Uterus (tissue), 4 donors: ENCODE results near the gene OR13A1. TPM values are rescaled to one million over a fixed set of nuclear protein-coding genes. Genes with fewer than 3 reads are reported as not detected.
"Not testable (repeated sequence)": the region's sequence is repeated elsewhere in the genome, so short reads cannot be mapped to it uniquely, and the experiment has no call there.

Source experiments
- DNase-seq, 2 donors: peaks; one replicate each; pipeline ENCODE4 v3.0.0-alpha.2; 2019 to 2020
- H3K27ac ChIP-seq, 2 donors: fragments of 200-600 bp; sonication (generic); 1 replicate in 1 of 2; 2 replicates in 1 of 2; pipeline ENCODE4 v1.5.1; 2016 to 2018
- H3K27me3 ChIP-seq, 2 donors: fragments of 200-600 bp; sonication (generic); one replicate each; pipeline ENCODE4 v1.5.1; 2018 to 2019; ENCODE audit warnings: control low read depth in 1 of 2
- H3K36me3 ChIP-seq, 2 donors: fragments of 200-600 bp; sonication (generic); one replicate each; pipeline ENCODE4 v1.5.1; 2019; ENCODE audit warnings: control low read depth in 1 of 2
- H3K4me1 ChIP-seq, 2 donors: fragments of 200-600 bp; sonication (generic); one replicate each; pipeline ENCODE4 v1.5.1; 2018 to 2019; ENCODE audit warnings: control low read depth in 1 of 2
- H3K4me3 ChIP-seq, 2 donors: fragments of 200-600 bp; sonication (generic); 1 replicate in 1 of 2; 2 replicates in 1 of 2; pipeline ENCODE4 v1.5.1; 2018 to 2019; ENCODE audit warnings: mild to moderate bottlenecking in 1 of 2
- H3K9me3 ChIP-seq, 2 donors: fragments of 200-600 bp; sonication (generic); one replicate each; pipeline ENCODE4 v1.5.1; 2019; ENCODE audit warnings: control low read depth in 1 of 2
- CTCF ChIP-seq, 4 experiments: fragments of 200-600 bp in 2 of 4; fragments of 450-650 bp in 2 of 4; sonication (generic) in 2 of 4; IDR thresholded peaks; one replicate each; pipeline ENCODE4 v1.5.1; 2016 to 2019; ENCODE audit warnings: antibody characterized with exemption in 4 of 4, mild to moderate bottlenecking in 2 of 4, moderate library complexity in 1 of 4
- POLR2A ChIP-seq, 2 donors: fragments of 450-650 bp; IDR thresholded peaks; one replicate each; pipeline ENCODE4 v1.6.1; 2016; ENCODE audit warnings: antibody characterized with exemption in 2 of 2, mild to moderate bottlenecking in 1 of 2, moderate library complexity in 1 of 2
- intact Hi-C: fragments of 100-400 bp; cut with DNase I; formaldehyde crosslinking; loops from one replicate; pipeline ENCODE4 v1.15.1; 2023; ENCODE audit warnings: low total_unique reads
- total RNA-seq, 4 donors: library from RNA; depleted of rRNA in 3 of 4; stranded (reverse); fragments of >200 nt in 3 of 4; gene quantifications; one replicate each; pipeline versions ENCODE4 v1.1.0 to v1.2.4, GENCODE V29; 2014 to 2023
- donor health status: DM: yes; HTN: yes; CAD: no.

The OR13A1 gene
- total RNA-seq, result 1 to 10 TPM in 1 of 4 donors, not detected in 3; 1.2 TPM

GRCh38 chr10:45315508-45315907 is at the start of gene OR13A1:
OR13A1 (minus strand) TSS chr10:45315608; CDS start chr10:45304422, 11,186 bp downstream.
- Histone ChIP-seq H3K27me3 (no peaks in the 10 kb centered on the region), H3K4me3 (no peak within 1 kb of the TSS), H3K36me3 (no peaks in the 10 kb centered on the region), H3K9me3 (no peaks in the 10 kb centered on the region), H3K27ac (no peak within 1 kb of the TSS), H3K4me1 (no peaks in the 10 kb centered on the region)
- intact Hi-C loops, result no loop called here
- TF ChIP-seq CTCF (IDR thresholded peaks at IDR 0.05), result no peak
- no peak for TF ChIP-seq POLR2A (IDR thresholded peaks at IDR 0.05)
- no peak for DNase-seq

GRCh38 chr10:45361983-45362799 is 46.8 kb upstream of the OR13A1 start:
- H3K4me3 ChIP-seq, intact Hi-C loops, H3K4me1 ChIP-seq, H3K9me3 ChIP-seq, H3K27ac ChIP-seq, H3K27me3 ChIP-seq, DNase-seq, H3K36me3 ChIP-seq: not testable (repeated sequence)

- H3K36me3 ChIP-seq, H3K27me3 ChIP-seq, H3K4me1 ChIP-seq, H3K27ac ChIP-seq, DNase-seq, intact Hi-C loops, H3K4me3 ChIP-seq, H3K9me3 ChIP-seq: not testable (repeated sequence)
Observed at GRCh38 chr10:45358961-45359360, 43.6 kb upstream of the OR13A1 start.

GRCh38 chr10:45355494-45355893 is 40.1 kb upstream of the OR13A1 start:
- no peaks in the 10 kb centered on the region for H3K4me1 ChIP-seq
- H3K36me3 ChIP-seq, result no peaks in the 10 kb centered on the region
- H3K27ac ChIP-seq, result no peak overlapping the region
- DNase-seq, result no peak
- no peak for TF ChIP-seq CTCF (IDR thresholded peaks at IDR 0.05)
- TF ChIP-seq POLR2A (IDR thresholded peaks at IDR 0.05), result no peak
- no peaks in the 10 kb centered on the region for H3K9me3 ChIP-seq
- H3K27me3 ChIP-seq, result no peaks in the 10 kb centered on the region
- no peak overlapping the region for H3K4me3 ChIP-seq
- intact Hi-C loops, result no loop called here

- H3K4me1 ChIP-seq, result no peaks in the 10 kb centered on the region
- TF ChIP-seq CTCF (IDR thresholded peaks at IDR 0.05) (no peak), POLR2A (IDR thresholded peaks at IDR 0.05) (no peak)
- no peak overlapping the region for H3K27ac ChIP-seq
- H3K9me3 ChIP-seq, result no peaks in the 10 kb centered on the region
- H3K4me3 ChIP-seq, result no peak overlapping the region
- no peaks in the 10 kb centered on the region for H3K36me3 ChIP-seq
- no peak for DNase-seq
- intact Hi-C loops, result no loop called here
- no peaks in the 10 kb centered on the region for H3K27me3 ChIP-seq
Observed at GRCh38 chr10:45354261-45354660, 38.9 kb upstream of the OR13A1 start.

GRCh38 chr10:45353186-45353585 is 37.8 kb upstream of the OR13A1 start:
- intact Hi-C loops, result no loop called here
- Histone ChIP-seq H3K4me3 (no peak overlapping the region), H3K9me3 (no peaks in the 10 kb centered on the region), H3K27ac (no peak overlapping the region), H3K27me3 (no peaks in the 10 kb centered on the region), H3K4me1 (no peaks in the 10 kb centered on the region), H3K36me3 (no peaks in the 10 kb centered on the region)
- no peak for TF ChIP-seq CTCF (IDR thresholded peaks at IDR 0.05)
- no peak for TF ChIP-seq POLR2A (IDR thresholded peaks at IDR 0.05)
- DNase-seq, result no peak

GRCh38 chr10:45348196-45348765 is 32.9 kb upstream of the OR13A1 start:
- H3K9me3 ChIP-seq, intact Hi-C loops, H3K36me3 ChIP-seq, H3K27me3 ChIP-seq, H3K4me1 ChIP-seq, H3K27ac ChIP-seq, DNase-seq, H3K4me3 ChIP-seq: not testable (repeated sequence)

- H3K9me3 ChIP-seq, H3K27ac ChIP-seq, intact Hi-C loops, DNase-seq, H3K36me3 ChIP-seq, H3K4me1 ChIP-seq, H3K27me3 ChIP-seq, H3K4me3 ChIP-seq: not testable (repeated sequence)
Observed at GRCh38 chr10:45347464-45347863, 32.1 kb upstream of the OR13A1 start.

- H3K4me1 ChIP-seq, DNase-seq, H3K27me3 ChIP-seq, intact Hi-C loops, H3K4me3 ChIP-seq, H3K36me3 ChIP-seq, H3K9me3 ChIP-seq, H3K27ac ChIP-seq: not testable (repeated sequence)
Observed at GRCh38 chr10:45346652-45347335, 31.4 kb upstream of the OR13A1 start.
